ENCODE results near the gene USP38.

GRCh38 chr4:143252478-143252877 lies 67.8 kb downstream of the USP38 start:
- no peak for TF ChIP-seq CTCF (IDR thresholded peaks at IDR 0.05; ENCODE audit: poor library complexity)
- TF ChIP-seq EZH2 (IDR thresholded peaks at IDR 0.05; ENCODE audit: borderline replicate concordance): no peak
- no peak for TF ChIP-seq EZH2phosphoT487 (IDR thresholded peaks at IDR 0.05; ENCODE audit: low read depth, severe bottlenecking, unreplicated experiment)

All from hepatocyte (in vitro differentiated cells).